Breast epithelium (tissue), 3 donors: Measurements from ENCODE around the gene MKNK1.

Experiments
- POLR2A ChIP-seq: fragments of 450-650 bp; IDR thresholded peaks from one replicate; pipeline ENCODE4 v1.6.1; 2016; ENCODE audit warnings: antibody characterized with exemption, mild to moderate bottlenecking, moderate library complexity
- TF ChIP-seq, protein P1 (sequence below), 3 donors: fragments of 450-650 bp; IDR thresholded peaks; one replicate each; pipeline ENCODE4 v1.5.1; 2016 to 2017; ENCODE audit warnings: antibody characterized with exemption in 3 of 3, mild to moderate bottlenecking in 3 of 3, moderate library complexity in 3 of 3

DNA sequence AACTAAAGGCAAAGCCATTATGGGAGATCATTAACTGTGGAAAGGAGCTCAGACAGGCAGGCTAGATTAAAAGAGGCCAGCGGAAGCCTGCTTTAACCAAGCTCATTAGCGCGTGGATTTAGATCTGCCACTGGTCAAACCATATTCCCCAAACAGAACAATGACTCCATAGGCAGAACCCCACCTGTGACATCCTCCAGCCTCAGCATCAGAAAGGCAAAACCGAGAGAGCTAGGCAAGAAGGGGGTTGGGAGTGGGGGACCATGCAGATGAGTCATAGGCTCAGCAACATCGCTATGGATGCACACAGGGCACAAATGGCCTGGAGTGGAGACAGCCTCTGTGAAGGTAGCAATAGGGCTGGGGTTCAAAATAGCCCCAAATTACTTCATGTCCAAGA lies 20.6 kb downstream of the MKNK1 start:
- TF ChIP-seq, protein P1, sequence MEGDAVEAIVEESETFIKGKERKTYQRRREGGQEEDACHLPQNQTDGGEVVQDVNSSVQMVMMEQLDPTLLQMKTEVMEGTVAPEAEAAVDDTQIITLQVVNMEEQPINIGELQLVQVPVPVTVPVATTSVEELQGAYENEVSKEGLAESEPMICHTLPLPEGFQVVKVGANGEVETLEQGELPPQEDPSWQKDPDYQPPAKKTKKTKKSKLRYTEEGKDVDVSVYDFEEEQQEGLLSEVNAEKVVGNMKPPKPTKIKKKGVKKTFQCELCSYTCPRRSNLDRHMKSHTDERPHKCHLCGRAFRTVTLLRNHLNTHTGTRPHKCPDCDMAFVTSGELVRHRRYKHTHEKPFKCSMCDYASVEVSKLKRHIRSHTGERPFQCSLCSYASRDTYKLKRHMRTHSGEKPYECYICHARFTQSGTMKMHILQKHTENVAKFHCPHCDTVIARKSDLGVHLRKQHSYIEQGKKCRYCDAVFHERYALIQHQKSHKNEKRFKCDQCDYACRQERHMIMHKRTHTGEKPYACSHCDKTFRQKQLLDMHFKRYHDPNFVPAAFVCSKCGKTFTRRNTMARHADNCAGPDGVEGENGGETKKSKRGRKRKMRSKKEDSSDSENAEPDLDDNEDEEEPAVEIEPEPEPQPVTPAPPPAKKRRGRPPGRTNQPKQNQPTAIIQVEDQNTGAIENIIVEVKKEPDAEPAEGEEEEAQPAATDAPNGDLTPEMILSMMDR (IDR thresholded peaks at IDR 0.05), result no peak
- TF ChIP-seq POLR2A, result no peak
